Hepatocyte (in vitro differentiated cells): ENCODE measurements around the gene TEX10. TPM values are rescaled to one million over a fixed set of nuclear protein-coding genes. Genes with fewer than 3 reads are reported as not detected.

ENCODE experiments used
- DNase-seq: peaks from one replicate; pipeline ENCODE4 v3.0.0-alpha.2; 2016; ENCODE audit warnings: low spot score
- H2AFZ ChIP-seq: fragments of 200-600 bp; sonication (generic); 2 replicates; pipeline ENCODE4 v1.6.0; 2016; ENCODE audit warnings: antibody characterized with exemption, mild to moderate bottlenecking
- H3K27ac ChIP-seq: fragments of 200-600 bp; sonication (generic); 2 replicates; pipeline ENCODE4 v1.5.1; 2016; ENCODE audit warnings: mild to moderate bottlenecking
- H3K27me3 ChIP-seq: fragments of 200-600 bp; sonication (generic); 2 replicates; pipeline ENCODE4 v1.6.1; 2016
- H3K36me3 ChIP-seq: fragments of 200-600 bp; sonication (generic); replicated peaks from 2 replicates; pipeline ENCODE4 v1.5.1; 2016; ENCODE audit warnings: low read depth; ENCODE audit not compliant: insufficient read depth
- H3K4me1 ChIP-seq: fragments of 200-600 bp; sonication (generic); 2 replicates; pipeline ENCODE4 v1.5.1; 2016; ENCODE audit warnings: mild to moderate bottlenecking, moderate library complexity; ENCODE audit not compliant: insufficient read depth
- H3K4me2 ChIP-seq: fragments of 200-600 bp; sonication (generic); 2 replicates; pipeline ENCODE4 v1.6.0; 2016
- H3K4me3 ChIP-seq: fragments of 200-600 bp; sonication (generic); 2 replicates; pipeline ENCODE4 v1.5.1; 2016; ENCODE audit warnings: mild to moderate bottlenecking
- H3K79me2 ChIP-seq: fragments of 200-600 bp; sonication (generic); 2 replicates; pipeline ENCODE4 v1.6.0; 2017; ENCODE audit warnings: mild to moderate bottlenecking
- H3K9me2 ChIP-seq: fragments of 200-600 bp; sonication (generic); replicated peaks from 2 replicates; pipeline ENCODE4 v1.6.0; 2017; ENCODE audit warnings: mild to moderate bottlenecking; ENCODE audit not compliant: insufficient read depth
- H3K9me3 ChIP-seq: fragments of 200-600 bp; sonication (generic); 2 replicates; pipeline ENCODE4 v1.5.1; 2016; ENCODE audit warnings: low read depth, mild to moderate bottlenecking
- H4K20me1 ChIP-seq: fragments of 200-600 bp; sonication (generic); 2 replicates; pipeline ENCODE4 v1.6.0; 2016; ENCODE audit warnings: mild to moderate bottlenecking; ENCODE audit not compliant: insufficient read depth, poor library complexity, severe bottlenecking
- EZH2 ChIP-seq: fragments of 200-600 bp; sonication (generic); IDR thresholded peaks from 2 replicates; pipeline ENCODE4 v1.6.1; 2016; ENCODE audit warnings: antibody characterized with exemption, mild to moderate bottlenecking, borderline replicate concordance
- EZH2phosphoT487 ChIP-seq: fragments of 200-600 bp; sonication (generic); IDR thresholded peaks from one replicate; pipeline ENCODE4 v1.6.1; 2018; ENCODE audit warnings: antibody characterized with exemption, mild to moderate bottlenecking, low read depth, moderate library complexity; ENCODE audit not compliant: unreplicated experiment, severe bottlenecking
- WGBS: methylation state at CpG from one replicate; pipeline ENCODE4 v1.1.6; 2016; ENCODE audit warnings: low lambda C conversion rate; ENCODE audit errors: missing lambda C conversion rate; 5-methylcytosine and 5-hydroxymethylcytosine counted together
- polyA plus RNA-seq: library from polyadenylated mRNA; unstranded; fragments of >200 nt; fragmentation: Nextera tagmentation; extraction: Ambion mirVana; gene quantifications from 2 replicates; pipeline ENCODE4 v1.2.1, GENCODE V29; 2016
- total RNA-seq: library from RNA; depleted of rRNA; stranded (reverse); fragments of >200 nt; gene quantifications from 2 replicates; pipeline ENCODE4 v1.2.3, GENCODE V29; 2014
- TF ChIP-seq, protein P1 (sequence below): fragments of 200-600 bp; sonication (generic); IDR thresholded peaks from 2 replicates; pipeline ENCODE4 v1.5.1; 2016; ENCODE audit warnings: antibody characterized with exemption, mild to moderate bottlenecking; ENCODE audit not compliant: poor library complexity

TEX10 gene
- total and polyA plus RNA-seq, 2 experiments from 2014 or later = 21.8 to 30.0 TPM

DNA sequence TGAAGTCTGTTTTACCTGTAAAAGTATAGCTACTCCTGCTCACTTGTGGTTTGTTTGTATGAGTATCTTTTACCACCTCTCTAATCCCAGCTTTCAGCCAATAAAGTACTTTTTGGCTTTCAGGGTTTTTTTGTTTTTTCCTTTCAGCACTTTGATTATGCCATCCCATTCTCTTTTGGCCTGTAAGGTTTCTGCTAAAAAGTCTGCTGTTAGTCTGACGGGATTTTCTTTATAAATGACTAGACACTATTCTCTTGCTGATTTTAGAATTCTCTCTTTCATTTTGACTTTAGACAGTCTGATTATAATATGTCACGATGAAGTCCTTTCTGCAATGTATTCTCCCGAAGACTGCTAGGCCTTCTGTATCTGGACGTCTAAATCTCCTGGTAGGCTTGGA, 37.2 kb downstream of the TEX10 start:
- H3K27ac ChIP-seq = no peak overlapping the region
- H3K9me3 ChIP-seq = peaks cover 6% of the 10 kb centered on the region
- WGBS = 95% methylated on average over 4 of the region's 4 CpGs
- H3K4me2 ChIP-seq = no peak overlapping the region
- no peak for DNase-seq
- no peaks in the 10 kb centered on the region for H3K9me2 ChIP-seq
- no peak overlapping the region for H3K4me3 ChIP-seq
- no peaks in the 10 kb centered on the region for H3K27me3 ChIP-seq
- H3K36me3 ChIP-seq = peaks cover 7% of the 10 kb centered on the region
- H4K20me1 ChIP-seq = no peaks in the 10 kb centered on the region
- no peaks in the 10 kb centered on the region for H3K4me1 ChIP-seq
- no peak overlapping the region for H2AFZ ChIP-seq
- TF ChIP-seq EZH2 (no peak), EZH2phosphoT487 (no peak)
- TF ChIP-seq, protein P1, sequence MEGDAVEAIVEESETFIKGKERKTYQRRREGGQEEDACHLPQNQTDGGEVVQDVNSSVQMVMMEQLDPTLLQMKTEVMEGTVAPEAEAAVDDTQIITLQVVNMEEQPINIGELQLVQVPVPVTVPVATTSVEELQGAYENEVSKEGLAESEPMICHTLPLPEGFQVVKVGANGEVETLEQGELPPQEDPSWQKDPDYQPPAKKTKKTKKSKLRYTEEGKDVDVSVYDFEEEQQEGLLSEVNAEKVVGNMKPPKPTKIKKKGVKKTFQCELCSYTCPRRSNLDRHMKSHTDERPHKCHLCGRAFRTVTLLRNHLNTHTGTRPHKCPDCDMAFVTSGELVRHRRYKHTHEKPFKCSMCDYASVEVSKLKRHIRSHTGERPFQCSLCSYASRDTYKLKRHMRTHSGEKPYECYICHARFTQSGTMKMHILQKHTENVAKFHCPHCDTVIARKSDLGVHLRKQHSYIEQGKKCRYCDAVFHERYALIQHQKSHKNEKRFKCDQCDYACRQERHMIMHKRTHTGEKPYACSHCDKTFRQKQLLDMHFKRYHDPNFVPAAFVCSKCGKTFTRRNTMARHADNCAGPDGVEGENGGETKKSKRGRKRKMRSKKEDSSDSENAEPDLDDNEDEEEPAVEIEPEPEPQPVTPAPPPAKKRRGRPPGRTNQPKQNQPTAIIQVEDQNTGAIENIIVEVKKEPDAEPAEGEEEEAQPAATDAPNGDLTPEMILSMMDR = no peak
- H3K79me2 ChIP-seq = peaks cover 17% of the 10 kb centered on the region

DNA sequence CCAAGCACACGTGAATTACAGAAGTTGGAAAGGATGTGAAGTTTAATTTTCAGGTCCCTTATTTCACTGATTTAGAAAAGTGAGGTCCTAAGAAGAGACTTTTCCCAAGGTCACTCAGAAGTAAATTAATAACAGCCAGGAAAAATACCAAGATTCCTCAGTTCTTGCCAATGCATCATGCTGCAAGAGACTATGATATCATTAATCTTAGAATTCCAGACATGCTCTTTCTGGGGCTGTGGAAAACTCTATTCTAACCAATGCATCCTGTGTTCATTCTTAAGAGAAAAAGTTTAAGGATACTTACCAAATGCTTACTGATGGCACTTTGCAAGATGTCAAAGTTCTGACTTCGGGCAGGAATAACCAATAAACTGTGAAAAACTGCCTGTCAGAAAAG, 42.8 kb downstream of the TEX10 start:
- no peaks in the 10 kb centered on the region for H3K27me3 ChIP-seq
- no peak for DNase-seq
- no peak overlapping the region for H3K27ac ChIP-seq
- H4K20me1 ChIP-seq = no peaks in the 10 kb centered on the region
- H3K36me3 ChIP-seq = peaks cover 4% of the 10 kb centered on the region
- no peaks in the 10 kb centered on the region for H3K4me1 ChIP-seq
- no peak for TF ChIP-seq EZH2phosphoT487
- TF ChIP-seq, protein P1 = no peak
- no peak for TF ChIP-seq EZH2
- H3K9me3 ChIP-seq = no peaks in the 10 kb centered on the region
- WGBS = 95% methylated on average over 2 of the region's 2 CpGs
- no peak overlapping the region for H3K4me3 ChIP-seq
- no peak overlapping the region for H3K4me2 ChIP-seq
- H3K9me2 ChIP-seq = no peaks in the 10 kb centered on the region
- H2AFZ ChIP-seq = no peak overlapping the region
- peaks cover 19% of the 10 kb centered on the region for H3K79me2 ChIP-seq

DNA sequence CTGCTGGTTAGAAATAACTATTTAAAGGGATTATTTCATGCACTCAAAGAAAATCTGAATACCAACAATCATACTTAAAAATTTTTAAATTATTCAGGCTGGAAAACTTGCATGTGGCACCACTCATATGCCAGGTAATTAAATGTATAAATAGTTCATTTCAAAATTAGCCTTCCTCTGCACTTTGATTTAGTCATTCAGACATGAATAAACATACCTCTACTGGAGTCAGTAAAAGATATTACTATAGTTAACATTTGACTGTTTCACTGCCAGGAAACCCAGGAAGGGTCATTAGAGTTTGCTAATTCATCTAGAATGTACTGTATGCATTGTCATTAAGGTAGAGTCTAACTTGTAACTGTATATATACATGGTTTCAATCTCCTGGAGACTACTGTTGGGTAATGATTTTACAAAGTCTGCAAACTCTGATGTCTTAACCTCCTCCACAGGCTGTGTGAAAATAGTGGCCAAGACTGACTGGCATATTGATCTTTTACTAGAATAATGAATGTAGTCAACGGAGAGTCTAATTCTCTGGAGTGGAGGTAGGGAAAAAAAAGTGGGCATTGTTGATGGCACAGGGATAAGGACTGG, 43.7 kb downstream of the TEX10 start:
- H3K4me1 ChIP-seq = no peaks in the 10 kb centered on the region
- DNase-seq = no peak
- WGBS = 77% methylated on average over 1 of the region's 1 CpG
- peaks cover 16% of the 10 kb centered on the region for H3K79me2 ChIP-seq
- H3K27ac ChIP-seq = no peak overlapping the region
- no peaks in the 10 kb centered on the region for H3K27me3 ChIP-seq
- TF ChIP-seq EZH2phosphoT487 = no peak
- TF ChIP-seq, protein P1 = no peak
- TF ChIP-seq EZH2 = no peak
- no peaks in the 10 kb centered on the region for H4K20me1 ChIP-seq
- no peak overlapping the region for H3K4me3 ChIP-seq
- H2AFZ ChIP-seq = no peak overlapping the region
- no peaks in the 10 kb centered on the region for H3K9me3 ChIP-seq
- H3K9me2 ChIP-seq = no peaks in the 10 kb centered on the region
- no peak overlapping the region for H3K4me2 ChIP-seq
- no peaks in the 10 kb centered on the region for H3K36me3 ChIP-seq
